GM12878 (cell line): Measurements from ENCODE around the gene CLDN16. TPM values are rescaled to one million over a fixed set of nuclear protein-coding genes. Genes with fewer than 3 reads are reported as not detected.

Experiments used
- ASH2L ChIP-seq: fragments of 300-600, 200-600 bp; sonication (generic); IDR thresholded peaks from 2 replicates; pipeline ENCODE4 v1.6.1; 2017; ENCODE audit warnings: low read depth, mild to moderate bottlenecking, borderline replicate concordance
- EGR1 ChIP-seq, 2 experiments: IDR thresholded peaks; 1 replicate in 1 of 2; 2 replicates in 1 of 2; pipeline ENCODE4 v1.6.1; 2011 to 2012; ENCODE audit warnings: low read depth in 2 of 2, low read length in 2 of 2, borderline replicate concordance in 1 of 2, mild to moderate bottlenecking in 1 of 2, moderate library complexity in 1 of 2
- ELK1 ChIP-seq: IDR thresholded peaks from 2 replicates; pipeline ENCODE4 v1.6.1; 2012; ENCODE audit warnings: low read depth, low read length, improper control_type of control experiment
- GABPA ChIP-seq: IDR thresholded peaks from 2 replicates; pipeline ENCODE4 v1.6.1; 2014; ENCODE audit warnings: antibody characterized with exemption, low read depth, mild to moderate bottlenecking, inconsistent platforms
- MTA2 ChIP-seq: fragments of 450-650 bp; IDR thresholded peaks from 2 replicates; pipeline ENCODE4 v1.6.1; 2016; ENCODE audit warnings: low read depth, mild to moderate bottlenecking, moderate library complexity
- NR2C2 ChIP-seq: IDR thresholded peaks from 2 replicates; pipeline ENCODE4 v1.6.1; 2011; ENCODE audit warnings: borderline replicate concordance, low read depth; ENCODE audit not compliant: control insufficient read depth, insufficient read length
- RFX5 ChIP-seq: IDR thresholded peaks from 2 replicates; pipeline ENCODE4 v1.6.1; 2011; ENCODE audit warnings: low read depth, low read length, improper control_type of control experiment
- SKIL ChIP-seq: fragments of 450-650 bp; IDR thresholded peaks from 2 replicates; pipeline ENCODE4 v1.6.1; 2017; ENCODE audit warnings: mild to moderate bottlenecking, low read depth, inconsistent platforms; ENCODE audit not compliant: poor library complexity, severe bottlenecking
- ZNF592 ChIP-seq: fragments of 450-650 bp; IDR thresholded peaks from 2 replicates; pipeline ENCODE4 v1.6.1; 2017; ENCODE audit warnings: mild to moderate bottlenecking, moderate library complexity
- polyA plus RNA-seq, 11 experiments: library from polyadenylated mRNA; depleted of rRNA in 4 of 11; unstranded in 6 of 11; stranded (reverse) in 5 of 11; fragments of >200 nt; fragmentation: Nextera tagmentation in 4 of 11; fragmentation: Illumina TruSeq in 1 of 11; extraction: Ambion mirVana in 4 of 11; extraction: Trizol in 1 of 11; gene quantifications; 1 replicate in 1 of 11; 2 replicates in 10 of 11; pipeline versions ENCODE4 v1.2.1 to v1.2.3, GENCODE V29; 2011 to 2016; ENCODE audit warnings: inconsistent platforms in 2 of 11, missing spikeins in 2 of 11, low read depth in 1 of 11
- total RNA-seq, 4 experiments: library from RNA; depleted of rRNA in 3 of 4; stranded (reverse); fragments of >200 nt in 3 of 4; fragmentation: Illumina TruSeq in 1 of 4; extraction: Trizol in 1 of 4; gene quantifications; 2 replicates each; pipeline versions ENCODE4 v1.2.1 to v1.2.3, GENCODE V29; 2013 to 2021

CLDN16 gene
- total and polyA plus RNA-seq, 10 of the 15 experiments (the other 5 are each of a cell fraction or from before 2014, with no cell fraction given), result 3.2 to 26.6 (median 4.0) TPM

GRCh38 chr3:190444006-190444405, 56.0 kb downstream of the CLDN16 start (continued):
- TF ChIP-seq ZNF592, result no peak
- no peak for TF ChIP-seq EGR1 (IDR thresholded peaks at IDR 0.05; ENCODE audit: borderline replicate concordance in 1 of 2, low read depth in 2 of 2, low read length in 2 of 2)
- no peak for TF ChIP-seq ELK1
- TF ChIP-seq ASH2L, result no peak
- TF ChIP-seq NR2C2, result no peak
- no peak for TF ChIP-seq SKIL
- TF ChIP-seq MTA2, result no peak
- TF ChIP-seq GABPA, result no peak
- TF ChIP-seq RFX5, result no peak
